Trophoblast cell (in vitro differentiated cells and primary cell): ENCODE results near the gene KSR1.
"Not testable (repeated sequence)": the region's sequence is repeated elsewhere in the genome, so short reads cannot be mapped to it uniquely, and the experiment has no call there.

Experiments
- DNase-seq, 2 donors: peaks; one replicate each; pipeline ENCODE4 v3.0.0-alpha.2; 2016
- H2AFZ ChIP-seq: 2 replicates; pipeline ENCODE4 v1.6.1; 2013; ENCODE audit warnings: low read length, moderate library complexity, mild to moderate bottlenecking; ENCODE audit not compliant: insufficient read depth, poor library complexity
- H2AK5ac ChIP-seq: 2 replicates; pipeline ENCODE4 v1.6.1; 2013; ENCODE audit warnings: mild to moderate bottlenecking, low read length
- H2BK120ac ChIP-seq: 2 replicates; pipeline ENCODE4 v1.6.1; 2013; ENCODE audit warnings: low read length, mild to moderate bottlenecking, moderate library complexity; ENCODE audit not compliant: insufficient read depth, poor library complexity
- H2BK12ac ChIP-seq: 2 replicates; pipeline ENCODE4 v1.6.1; 2013; ENCODE audit warnings: mild to moderate bottlenecking, low read length, moderate library complexity
- H2BK5ac ChIP-seq: 2 replicates; pipeline ENCODE4 v1.6.1; 2013; ENCODE audit warnings: low read length, low read depth, moderate library complexity, mild to moderate bottlenecking; ENCODE audit not compliant: poor library complexity
- H3K14ac ChIP-seq: 2 replicates; pipeline ENCODE4 v1.6.1; 2013; ENCODE audit warnings: mild to moderate bottlenecking, low read length
- H3K18ac ChIP-seq: 2 replicates; pipeline ENCODE4 v1.6.1; 2013; ENCODE audit warnings: mild to moderate bottlenecking, low read length
- H3K23ac ChIP-seq: 2 replicates; pipeline ENCODE4 v1.6.1; 2013; ENCODE audit warnings: low read length
- H3K27ac ChIP-seq: 2 replicates; pipeline ENCODE4 v1.5.1; 2013; ENCODE audit warnings: low read depth, mild to moderate bottlenecking, inconsistent platforms, low read length, moderate library complexity
- H3K27me3 ChIP-seq: 2 replicates; pipeline ENCODE4 v1.6.1; 2013; ENCODE audit warnings: inconsistent platforms, mild to moderate bottlenecking, low read length, moderate library complexity; ENCODE audit not compliant: insufficient read depth
- H3K36me3 ChIP-seq, 2 experiments: 1 replicate in 1 of 2; 2 replicates in 1 of 2; pipeline ENCODE4 v1.6.1; 2013; ENCODE audit warnings: low read length in 2 of 2, mild to moderate bottlenecking in 2 of 2, moderate library complexity in 1 of 2; ENCODE audit not compliant: insufficient read depth in 2 of 2, control insufficient read depth in 1 of 2
- H3K4ac ChIP-seq: 2 replicates; pipeline ENCODE4 v1.6.1; 2013; ENCODE audit warnings: low read depth, mild to moderate bottlenecking, low read length, moderate library complexity
- H3K4me1 ChIP-seq, 2 experiments: 1 replicate in 1 of 2; 2 replicates in 1 of 2; pipeline ENCODE4 v1.6.1; 2013; ENCODE audit warnings: low read length in 2 of 2, mild to moderate bottlenecking in 2 of 2, moderate library complexity in 1 of 2; ENCODE audit not compliant: insufficient read depth in 2 of 2, control insufficient read depth in 1 of 2
- H3K4me2 ChIP-seq: 2 replicates; pipeline ENCODE4 v1.6.1; 2013; ENCODE audit warnings: inconsistent platforms, mild to moderate bottlenecking, low read length, moderate library complexity
- H3K4me3 ChIP-seq: 2 replicates; pipeline ENCODE4 v1.5.1; 2013; ENCODE audit warnings: mild to moderate bottlenecking, low read depth, low read length, inconsistent platforms
- H3K79me1 ChIP-seq: one replicate; pipeline ENCODE4 v1.6.1; 2013; ENCODE audit warnings: low read length
- H3K79me2 ChIP-seq: 2 replicates; pipeline ENCODE4 v1.6.1; 2013; ENCODE audit warnings: low read length, mild to moderate bottlenecking; ENCODE audit not compliant: control insufficient read depth, insufficient read depth, poor library complexity
- H3K9ac ChIP-seq: 2 replicates; pipeline ENCODE4 v1.6.1; 2013; ENCODE audit warnings: mild to moderate bottlenecking, low read length
- H3K9me3 ChIP-seq: 2 replicates; pipeline ENCODE4 v1.6.1; 2013; ENCODE audit warnings: low read depth, mild to moderate bottlenecking, control low read depth, inconsistent platforms, low read length; ENCODE audit not compliant: insufficient read depth
- H4K12ac ChIP-seq: 2 replicates; pipeline ENCODE4 v1.6.1; 2013; ENCODE audit warnings: low read depth, mild to moderate bottlenecking, low read length, moderate library complexity
- H4K8ac ChIP-seq: 2 replicates; pipeline ENCODE4 v1.6.1; 2013; ENCODE audit warnings: low read depth, mild to moderate bottlenecking, low read length, moderate library complexity
- H4K91ac ChIP-seq: one replicate; pipeline ENCODE4 v1.6.1; 2013; ENCODE audit warnings: low read depth, mild to moderate bottlenecking, low read length, moderate library complexity
- WGBS: extraction: QIAGEN DNeasy Blood & Tissue Kit; methylation state at CpG from one replicate; pipeline ENCODE4 v1.1.7; 2013; ENCODE audit warnings: missing lambda C conversion rate; ENCODE audit not compliant: insufficient read length, insufficient coverage; ENCODE audit errors: extremely low coverage; 5-methylcytosine and 5-hydroxymethylcytosine counted together

The KSR1 gene

GRCh38 chr17:27501338-27501737, 45.1 kb downstream of the KSR1 start:
- H3K4me1 ChIP-seq = peaks cover 21% of the 10 kb centered on the region in 2 experiments
- not testable (repeated sequence) for H3K23ac ChIP-seq, H3K9me3 ChIP-seq, H2BK5ac ChIP-seq, H3K79me2 ChIP-seq, H3K4ac ChIP-seq, H3K18ac ChIP-seq, H2AFZ ChIP-seq, H3K27ac ChIP-seq, H3K4me3 ChIP-seq, H2BK120ac ChIP-seq, H3K4me2 ChIP-seq, H3K14ac ChIP-seq, H3K36me3 ChIP-seq, H2AK5ac ChIP-seq, DNase-seq, H3K9ac ChIP-seq, H4K91ac ChIP-seq, H3K79me1 ChIP-seq, H4K8ac ChIP-seq, H2BK12ac ChIP-seq, H3K27me3 ChIP-seq, H4K12ac ChIP-seq
- no CpG with 5 or more reads among the region's 3 CpGs for WGBS

- H3K36me3 ChIP-seq = peaks cover 4 to 7% of the 10 kb centered on the region in 2 experiments
- H3K79me2 ChIP-seq = peaks cover under 1% of the 10 kb centered on the region
- H4K12ac ChIP-seq = no peak overlapping the region
- no peak overlapping the region for H3K23ac ChIP-seq
- no CpG with 5 or more reads among the region's 12 CpGs for WGBS
- no peak overlapping the region for H3K9ac ChIP-seq
- no peaks in the 10 kb centered on the region for H3K27me3 ChIP-seq
- H3K18ac ChIP-seq = no peak overlapping the region
- no peak overlapping the region for H2BK120ac ChIP-seq
- H2AK5ac ChIP-seq = no peak overlapping the region
- no peak overlapping the region for H3K4ac ChIP-seq
- no peak overlapping the region for H3K4me2 ChIP-seq
- no peak overlapping the region for H3K4me3 ChIP-seq
- DNase-seq = peak; percentile 71 to 86
- no peak overlapping the region for H2BK5ac ChIP-seq
- peaks cover 17 to 23% of the 10 kb centered on the region in 2 experiments for H3K4me1 ChIP-seq
- H3K14ac ChIP-seq = no peak overlapping the region
- peaks cover 6% of the 10 kb centered on the region for H3K9me3 ChIP-seq
- no peak overlapping the region for H2AFZ ChIP-seq
- no peak overlapping the region for H4K8ac ChIP-seq
- H4K91ac ChIP-seq = no peak overlapping the region
- no peak overlapping the region for H3K27ac ChIP-seq
- H2BK12ac ChIP-seq = no peak overlapping the region
- H3K79me1 ChIP-seq = peaks cover 3% of the 10 kb centered on the region
These were observed 46.5 kb downstream of the KSR1 start for GRCh38 chr17:27502526-27503324.

- peaks cover 6% of the 10 kb centered on the region for H3K9me3 ChIP-seq
- no peak overlapping the region for H4K12ac ChIP-seq
- peaks cover 3% of the 10 kb centered on the region for H3K79me1 ChIP-seq
- H3K4me3 ChIP-seq = no peak overlapping the region
- peak; percentile 30 to 54 for DNase-seq
- H3K36me3 ChIP-seq = peaks cover 4 to 7% of the 10 kb centered on the region in 2 experiments
- no peak overlapping the region for H3K9ac ChIP-seq
- no CpG with 5 or more reads among the region's 8 CpGs for WGBS
- H2BK12ac ChIP-seq = peak overlapping the region; percentile 38
- no peak overlapping the region for H4K91ac ChIP-seq
- no peak overlapping the region for H3K14ac ChIP-seq
- no peak overlapping the region for H4K8ac ChIP-seq
- H3K4ac ChIP-seq = no peak overlapping the region
- H3K79me2 ChIP-seq = peaks cover 3% of the 10 kb centered on the region
- H3K27me3 ChIP-seq = no peaks in the 10 kb centered on the region
- no peak overlapping the region for H3K27ac ChIP-seq
- H3K4me1 ChIP-seq = peaks cover 24 to 25% of the 10 kb centered on the region in 2 experiments
- no peak overlapping the region for H2AK5ac ChIP-seq
- no peak overlapping the region for H3K23ac ChIP-seq
- H3K18ac ChIP-seq = no peak overlapping the region
- H2BK120ac ChIP-seq = no peak overlapping the region
- H2BK5ac ChIP-seq = no peak overlapping the region
- no peak overlapping the region for H2AFZ ChIP-seq
- H3K4me2 ChIP-seq = no peak overlapping the region
These were observed 47.4 kb downstream of the KSR1 start for GRCh38 chr17:27503611-27504010.

- peaks cover 6% of the 10 kb centered on the region for H3K9me3 ChIP-seq
- H2BK5ac ChIP-seq = no peak overlapping the region
- no peak overlapping the region for H4K12ac ChIP-seq
- no peak overlapping the region for H3K9ac ChIP-seq
- peak overlapping the region; percentile 30 for H3K4ac ChIP-seq
- no peak overlapping the region for H3K4me2 ChIP-seq
- no peak overlapping the region for H3K4me3 ChIP-seq
- H3K23ac ChIP-seq = no peak overlapping the region
- peaks cover 3% of the 10 kb centered on the region for H3K79me1 ChIP-seq
- peaks cover 4 to 7% of the 10 kb centered on the region in 2 experiments for H3K36me3 ChIP-seq
- peaks cover 3% of the 10 kb centered on the region for H3K79me2 ChIP-seq
- WGBS = no CpG with 5 or more reads among the region's 15 CpGs
- no peaks in the 10 kb centered on the region for H3K27me3 ChIP-seq
- no peak overlapping the region for H2BK12ac ChIP-seq
- no peak overlapping the region for H4K8ac ChIP-seq
- peak overlapping the region; percentile 25 for H3K18ac ChIP-seq
- H3K4me1 ChIP-seq = peaks cover 24 to 26% of the 10 kb centered on the region in 2 experiments
- no peak overlapping the region for H3K14ac ChIP-seq
- H2AK5ac ChIP-seq = no peak overlapping the region
- no peak overlapping the region for H2AFZ ChIP-seq
- no peak overlapping the region for H4K91ac ChIP-seq
- H3K27ac ChIP-seq = no peak overlapping the region
- H2BK120ac ChIP-seq = no peak overlapping the region
- DNase-seq = no peak
These were observed 48.1 kb downstream of the KSR1 start for GRCh38 chr17:27504188-27504995.
